Liver (tissue), 3 donors: Measurements from ENCODE around the gene PSG6.
"Not testable (repeated sequence)": the region's sequence is repeated elsewhere in the genome, so short reads cannot be mapped to it uniquely, and the experiment has no call there.

ENCODE experiments used
- ATF3 ChIP-seq: IDR thresholded peaks from 2 replicates; pipeline ENCODE4 v1.6.1; 2016; ENCODE audit warnings: antibody characterized with exemption
- CTCF ChIP-seq: fragments of 150-350 bp; IDR thresholded peaks from 2 replicates; pipeline ENCODE4 v1.5.1; 2017; ENCODE audit warnings: improper control_type of control experiment, low read depth, low read length; ENCODE audit not compliant: missing input control
- EGR1 ChIP-seq, 2 donors: IDR thresholded peaks; 2 replicates each; pipeline ENCODE4 v1.6.1; 2016 to 2018; ENCODE audit warnings: antibody characterized with exemption in 2 of 2, low read depth in 2 of 2
- FOXA1 ChIP-seq: IDR thresholded peaks from 2 replicates; pipeline ENCODE4 v1.6.1; 2016; ENCODE audit warnings: antibody characterized with exemption
- GABPA ChIP-seq, 2 donors: IDR thresholded peaks in 1 of 2; conservative IDR thresholded peaks in 1 of 2; 2 replicates each; pipeline ENCODE4 v1.6.1; 2016; ENCODE audit warnings: antibody characterized with exemption in 2 of 2, mild to moderate bottlenecking in 1 of 2, moderate library complexity in 1 of 2
- JUND ChIP-seq, 2 donors: IDR thresholded peaks; 2 replicates each; pipeline ENCODE4 v1.6.1; 2016; ENCODE audit warnings: antibody characterized with exemption in 2 of 2
- MAX ChIP-seq: IDR thresholded peaks from 2 replicates; pipeline ENCODE4 v1.6.1; 2016; ENCODE audit warnings: antibody characterized with exemption
- RAD21 ChIP-seq, 2 donors: IDR thresholded peaks; 2 replicates each; pipeline ENCODE4 v1.6.1; 2016; ENCODE audit warnings: antibody characterized with exemption in 2 of 2, mild to moderate bottlenecking in 2 of 2
- REST ChIP-seq: IDR thresholded peaks from 2 replicates; pipeline ENCODE4 v1.6.1; 2016; ENCODE audit warnings: antibody characterized with exemption, mild to moderate bottlenecking
- RXRA ChIP-seq, 2 donors: IDR thresholded peaks; 2 replicates each; pipeline ENCODE4 v1.6.1; 2017 to 2018; ENCODE audit warnings: antibody characterized with exemption in 2 of 2, mild to moderate bottlenecking in 1 of 2
- SP1 ChIP-seq: IDR thresholded peaks from 2 replicates; pipeline ENCODE4 v1.6.1; 2018; ENCODE audit warnings: antibody characterized with exemption, mild to moderate bottlenecking
- TAF1 ChIP-seq: conservative IDR thresholded peaks from 2 replicates; pipeline ENCODE4 v1.6.1; 2016; ENCODE audit warnings: antibody characterized with exemption, mild to moderate bottlenecking
- ZBTB33 ChIP-seq: IDR thresholded peaks from 2 replicates; pipeline ENCODE4 v1.6.1; 2016; ENCODE audit warnings: antibody characterized with exemption
- donor health status: healthy.
- donor health status: healthy.

- not testable (repeated sequence) for TF ChIP-seq CTCF; ATF3; JUND (IDR thresholded peaks at IDR 0.05); SP1; RXRA (IDR thresholded peaks at IDR 0.05); ZBTB33; RAD21 (IDR thresholded peaks at IDR 0.05); TAF1; MAX; REST; GABPA (IDR thresholded peaks at IDR 0.05 in 1 of 2, conservative IDR thresholded peaks at IDR 0.05 in 1 of 2); EGR1 (IDR thresholded peaks at IDR 0.05; ENCODE audit: low read depth in 2 of 2); FOXA1
Measured at GRCh38 chr19:42952126-42952525, 34.4 kb upstream of the PSG6 start.
